GM12878 (cell line): ENCODE data around the gene CLPTM1L.
"Not testable (repeated sequence)": the region's sequence is repeated elsewhere in the genome, so short reads cannot be mapped to it uniquely, and the experiment has no call there.

Experiments
- ATF3 ChIP-seq: IDR thresholded peaks from 2 replicates; pipeline ENCODE4 v1.6.1; 2011; ENCODE audit warnings: low read depth, mild to moderate bottlenecking, low read length, moderate library complexity, borderline replicate concordance; ENCODE audit errors: extremely low read depth
- BMI1 ChIP-seq: fragments of 450-650 bp; IDR thresholded peaks from 2 replicates; pipeline ENCODE4 v1.6.1; 2016; ENCODE audit warnings: mild to moderate bottlenecking, moderate library complexity, borderline replicate concordance

GRCh38 chr5:1342711-1343110, 2.2 kb downstream of the CLPTM1L start:
- TF ChIP-seq ATF3, BMI1: not testable (repeated sequence)
